Chondrocyte (in vitro differentiated cells): Measurements from ENCODE around the gene ZC3H12C. TPM values are rescaled to one million over a fixed set of nuclear protein-coding genes. Genes with fewer than 3 reads are reported as not detected.
A peak's percentile ranks its signal among the peaks of the same experiment; 100 is the strongest.
"Not testable (repeated sequence)": the region's sequence is repeated elsewhere in the genome, so short reads cannot be mapped to it uniquely, and the experiment has no call there.

Experiments used
- DNase-seq: peaks from one replicate; pipeline ENCODE4 v3.0.0; 2021; ENCODE audit warnings: mixed read lengths, low spot score
- H3K27ac Mint-ChIP-seq: one replicate; pipeline ENCODE4 v1.8.0; 2021; ENCODE audit warnings: mild to moderate bottlenecking, moderate library complexity, mixed read lengths; ENCODE audit not compliant: unreplicated experiment
- H3K27me3 Mint-ChIP-seq: 2 replicates; pipeline ENCODE4 v1.8.0; 2021; ENCODE audit warnings: low read depth, mixed read lengths
- H3K36me3 Mint-ChIP-seq: 2 replicates; pipeline ENCODE4 v1.8.0; 2021; ENCODE audit warnings: low read depth, mixed read lengths
- H3K4me1 Mint-ChIP-seq: 2 replicates; pipeline ENCODE4 v1.8.0; 2021; ENCODE audit warnings: low read depth, mild to moderate bottlenecking, mixed read lengths
- H3K4me3 Mint-ChIP-seq: one replicate; pipeline ENCODE4 v1.8.0; 2021; ENCODE audit warnings: mild to moderate bottlenecking, moderate library complexity, mixed read lengths; ENCODE audit not compliant: unreplicated experiment
- H3K9me3 Mint-ChIP-seq: 2 replicates; pipeline ENCODE4 v1.8.0; 2021; ENCODE audit warnings: low read depth, mixed read lengths
- total RNA-seq: library from RNA; stranded (reverse); gene quantifications from 3 replicates; pipeline ENCODE4 v1.2.1, GENCODE V29; 2021
- TF ChIP-seq, protein P1 (sequence below): fragments of 200-600 bp; sonication (generic); IDR thresholded peaks from 2 replicates; pipeline ENCODE4 v1.5.0; 2021; ENCODE audit warnings: antibody characterized with exemption, mild to moderate bottlenecking, moderate library complexity

ZC3H12C gene
- total RNA-seq, 1 donor from 2014 or later: 10.1 TPM

DNA sequence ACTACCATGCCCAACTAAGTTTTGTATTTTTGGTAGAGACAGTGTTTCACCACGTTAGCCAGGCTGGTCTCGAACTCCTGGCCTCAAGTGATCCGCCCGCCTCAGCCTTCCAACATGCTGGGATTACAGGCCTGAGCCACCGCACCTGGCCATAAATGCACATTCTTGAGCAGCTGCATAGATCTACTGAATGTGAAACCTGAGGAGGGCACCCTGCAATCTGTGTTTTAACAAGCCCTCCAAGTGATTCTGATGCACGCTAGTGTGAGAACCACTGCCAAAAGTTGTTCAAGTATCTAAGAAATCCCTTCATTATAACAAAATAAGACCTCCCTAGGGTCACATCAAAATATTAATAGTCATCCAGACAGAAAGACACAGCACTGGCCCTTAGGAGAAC, 113.9 kb downstream of the ZC3H12C start:
- Mint-ChIP-seq H3K27ac (no peak overlapping the region), H3K4me1 (peaks cover 3% of the 10 kb centered on the region)

DNA sequence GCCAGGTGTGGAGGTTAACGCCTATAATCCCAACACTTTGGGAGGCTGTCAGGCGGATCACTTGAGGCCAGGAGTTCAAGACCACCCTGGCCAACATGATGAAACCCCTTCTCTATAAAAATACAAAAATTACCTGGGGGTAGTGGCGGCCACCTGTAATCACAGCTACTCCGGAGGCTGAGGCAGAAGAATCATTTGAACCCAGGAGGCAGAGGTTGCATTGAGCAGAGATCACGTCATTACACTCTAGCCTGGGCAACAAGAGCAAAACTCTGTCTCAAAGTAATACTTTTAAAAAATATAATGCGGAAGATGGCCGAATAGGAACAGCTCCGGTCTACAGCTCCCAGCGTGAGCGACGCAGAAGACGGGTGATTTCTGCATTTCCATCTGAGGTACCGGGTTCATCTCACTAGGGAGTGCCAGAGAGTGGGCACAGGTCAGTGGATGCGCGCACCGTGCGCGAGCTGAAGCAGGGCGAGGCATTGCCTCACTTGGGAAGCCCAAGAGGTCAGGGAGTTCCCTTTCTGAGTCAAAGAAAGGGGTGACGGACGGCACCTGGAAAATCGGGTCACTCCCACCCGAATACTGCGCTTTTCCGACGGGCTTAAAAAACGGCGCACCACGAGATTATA, 115.6 kb downstream of the ZC3H12C start:
- H3K9me3 Mint-ChIP-seq, H3K27me3 Mint-ChIP-seq, H3K36me3 Mint-ChIP-seq, H3K27ac Mint-ChIP-seq, DNase-seq, H3K4me1 Mint-ChIP-seq: not testable (repeated sequence)
- TF ChIP-seq, protein P1, sequence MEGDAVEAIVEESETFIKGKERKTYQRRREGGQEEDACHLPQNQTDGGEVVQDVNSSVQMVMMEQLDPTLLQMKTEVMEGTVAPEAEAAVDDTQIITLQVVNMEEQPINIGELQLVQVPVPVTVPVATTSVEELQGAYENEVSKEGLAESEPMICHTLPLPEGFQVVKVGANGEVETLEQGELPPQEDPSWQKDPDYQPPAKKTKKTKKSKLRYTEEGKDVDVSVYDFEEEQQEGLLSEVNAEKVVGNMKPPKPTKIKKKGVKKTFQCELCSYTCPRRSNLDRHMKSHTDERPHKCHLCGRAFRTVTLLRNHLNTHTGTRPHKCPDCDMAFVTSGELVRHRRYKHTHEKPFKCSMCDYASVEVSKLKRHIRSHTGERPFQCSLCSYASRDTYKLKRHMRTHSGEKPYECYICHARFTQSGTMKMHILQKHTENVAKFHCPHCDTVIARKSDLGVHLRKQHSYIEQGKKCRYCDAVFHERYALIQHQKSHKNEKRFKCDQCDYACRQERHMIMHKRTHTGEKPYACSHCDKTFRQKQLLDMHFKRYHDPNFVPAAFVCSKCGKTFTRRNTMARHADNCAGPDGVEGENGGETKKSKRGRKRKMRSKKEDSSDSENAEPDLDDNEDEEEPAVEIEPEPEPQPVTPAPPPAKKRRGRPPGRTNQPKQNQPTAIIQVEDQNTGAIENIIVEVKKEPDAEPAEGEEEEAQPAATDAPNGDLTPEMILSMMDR: peak; percentile 56
- peak overlapping the region; percentile 76 for H3K4me3 Mint-ChIP-seq

More for the DNA sequence above, 113.9 kb downstream of the ZC3H12C start:
- TF ChIP-seq, protein P1: no peak
- H3K9me3 Mint-ChIP-seq: no peaks in the 10 kb centered on the region
- H3K4me3 Mint-ChIP-seq: no peak overlapping the region
- DNase-seq: no peak
- no peaks in the 10 kb centered on the region for H3K27me3 Mint-ChIP-seq
- no peaks in the 10 kb centered on the region for H3K36me3 Mint-ChIP-seq

DNA sequence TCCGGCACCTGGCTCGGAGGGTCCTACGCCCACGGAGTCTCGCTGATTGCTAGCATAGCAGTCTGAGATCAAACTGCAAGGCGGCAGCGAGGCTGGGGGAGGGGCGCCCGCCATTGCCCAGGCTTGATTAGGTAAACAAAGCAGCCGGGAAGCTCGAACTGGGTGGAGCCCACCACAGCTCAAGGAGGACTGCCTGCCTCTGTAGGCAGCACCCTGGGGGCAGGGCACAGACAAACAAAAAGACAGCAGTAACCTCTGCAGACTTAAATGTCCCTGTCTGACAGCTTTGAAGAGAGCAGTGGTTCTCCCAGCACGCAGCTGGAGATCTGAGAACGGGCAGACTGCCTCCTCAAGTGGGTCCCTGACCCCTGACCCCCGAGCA, 116.1 kb downstream of the ZC3H12C start:
- H3K36me3 Mint-ChIP-seq, H3K9me3 Mint-ChIP-seq, H3K27me3 Mint-ChIP-seq, DNase-seq, H3K27ac Mint-ChIP-seq, H3K4me1 Mint-ChIP-seq: not testable (repeated sequence)
- peak overlapping the region; percentile 76 for H3K4me3 Mint-ChIP-seq

DNA sequence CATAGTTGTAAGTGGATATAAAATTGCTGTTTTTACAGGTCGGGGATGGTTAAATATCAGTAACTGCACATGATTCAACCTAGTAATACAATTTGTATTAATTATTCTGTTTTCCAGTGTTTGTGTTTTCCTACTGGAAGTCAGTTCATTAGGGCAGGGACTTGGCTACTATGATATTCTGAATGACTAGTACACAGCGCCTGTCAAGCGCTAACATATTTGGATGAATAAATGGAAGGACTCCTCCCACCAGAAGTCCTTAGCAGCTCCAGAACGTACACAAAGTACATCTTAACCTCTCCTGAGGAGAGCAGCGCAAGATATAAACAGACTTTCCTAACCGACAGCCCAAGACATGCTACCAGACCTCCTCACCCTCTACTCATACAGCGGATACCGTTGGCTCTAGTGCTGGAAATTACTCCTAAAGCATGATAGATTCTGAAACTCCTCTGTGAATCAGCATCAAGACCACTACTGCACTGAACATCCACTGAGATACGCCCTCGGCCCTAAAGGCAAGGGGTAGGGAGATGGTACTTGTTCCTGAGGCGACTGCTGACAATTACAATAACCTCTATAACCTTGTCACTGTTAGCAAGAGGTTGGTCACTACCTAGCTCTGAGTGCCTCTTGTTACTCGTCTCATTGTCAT, 124.2 kb downstream of the ZC3H12C start:
- TF ChIP-seq, protein P1: no peak
- peaks cover 22% of the 10 kb centered on the region for H3K4me1 Mint-ChIP-seq
- no peak overlapping the region for H3K27ac Mint-ChIP-seq
- peaks cover 6% of the 10 kb centered on the region for H3K36me3 Mint-ChIP-seq
- peaks cover 2% of the 10 kb centered on the region for H3K9me3 Mint-ChIP-seq
- no peaks in the 10 kb centered on the region for H3K27me3 Mint-ChIP-seq
- DNase-seq: no peak
- no peak overlapping the region for H3K4me3 Mint-ChIP-seq

DNA sequence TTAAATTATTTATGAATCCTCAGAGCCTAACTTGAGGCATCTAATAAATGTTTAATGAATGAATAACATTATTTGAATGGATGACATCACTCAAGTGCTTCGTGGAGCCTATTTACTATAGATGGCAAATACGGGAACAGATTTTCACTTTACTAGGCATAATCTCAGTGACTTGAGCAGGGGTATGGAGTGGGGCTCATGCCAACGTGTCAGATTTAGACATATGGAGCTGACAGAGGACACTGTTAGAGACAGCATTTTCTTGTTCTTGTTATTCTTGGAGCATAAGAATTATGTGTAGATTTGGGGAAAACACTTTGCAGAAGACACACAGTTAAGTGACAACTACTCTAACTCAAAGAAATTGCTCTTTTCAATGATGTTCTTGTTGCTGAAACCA, 124.7 kb downstream of the ZC3H12C start:
- TF ChIP-seq, protein P1: no peak
- peaks cover 2% of the 10 kb centered on the region for H3K9me3 Mint-ChIP-seq
- no peak overlapping the region for H3K4me3 Mint-ChIP-seq
- DNase-seq: no peak
- H3K27ac Mint-ChIP-seq: no peak overlapping the region
- no peaks in the 10 kb centered on the region for H3K27me3 Mint-ChIP-seq
- peaks cover 6% of the 10 kb centered on the region for H3K36me3 Mint-ChIP-seq
- peaks cover 22% of the 10 kb centered on the region for H3K4me1 Mint-ChIP-seq
